HG03460 (cell line): ENCODE measurements around the gene OTUD5.

Experiments
- ATAC-seq: cut with Tn5 transposase; IDR thresholded peaks from one replicate; pipeline ENCODE4 v1.9.1; 2021; ENCODE audit not compliant: unreplicated experiment

Gene OTUD5

DNA sequence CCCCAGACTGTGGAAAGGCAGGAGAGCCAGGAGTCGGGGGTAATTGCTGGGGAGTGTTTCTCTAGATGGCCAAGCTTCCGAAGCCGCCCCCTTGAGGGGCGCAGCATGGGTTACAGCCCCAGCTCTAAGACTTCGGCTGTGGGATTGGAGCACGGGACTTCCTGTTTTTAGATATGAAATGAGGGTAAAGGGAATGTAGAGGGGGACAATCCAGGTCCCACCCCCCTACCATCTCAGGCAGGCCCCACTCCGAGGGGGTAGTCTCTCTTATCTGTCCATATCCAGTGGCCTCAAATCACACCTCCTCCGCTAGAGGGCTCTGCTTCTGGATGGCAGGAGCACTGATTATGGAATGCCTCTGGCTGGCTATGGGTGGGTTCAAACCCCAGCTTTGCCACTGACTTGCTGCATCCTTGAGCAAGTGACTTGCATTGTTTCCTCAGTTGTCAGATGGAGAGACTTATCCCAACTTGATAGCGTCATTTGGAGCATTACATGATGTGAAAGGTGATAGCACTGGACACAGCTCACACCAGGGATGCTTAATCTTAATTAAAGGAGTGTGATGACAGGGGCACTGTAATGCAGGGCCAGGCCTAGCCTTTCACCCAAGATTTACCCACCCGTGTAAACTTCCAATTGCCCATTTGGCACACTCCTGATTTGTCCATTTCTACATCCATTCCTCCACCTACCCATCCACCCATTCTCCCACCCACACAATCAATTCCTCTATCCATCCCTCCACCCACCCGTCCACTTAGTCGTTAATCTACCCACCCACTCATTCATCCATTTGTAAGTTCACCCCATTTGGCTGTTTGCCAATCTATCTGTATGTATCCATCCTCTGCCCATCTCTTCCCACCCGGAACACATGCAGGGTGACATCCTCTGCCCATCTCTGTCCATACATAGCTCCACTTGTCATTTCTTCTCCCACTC, 15.1 kb upstream of the OTUD5 start:
- ATAC-seq = no peak

- ATAC-seq = no peak
Measured at GRCh38 chrX:48971249-48972219, 14.1 kb upstream of the OTUD5 start, which contains the start of gene KCND1. TSS of gene KCND1 (minus strand) at chrX:48971844. CDS start at chrX:48970271, 1,573 bp downstream.

GRCh38 chrX:48969471-48969870, 12.1 kb upstream of the OTUD5 start:
- ATAC-seq = no peak

- ATAC-seq = no peak
Measured at GRCh38 chrX:48968377-48968776, 11.0 kb upstream of the OTUD5 start.

GRCh38 chrX:48966796-48967579, 9.6 kb upstream of the OTUD5 start:
- no peak for ATAC-seq

DNA sequence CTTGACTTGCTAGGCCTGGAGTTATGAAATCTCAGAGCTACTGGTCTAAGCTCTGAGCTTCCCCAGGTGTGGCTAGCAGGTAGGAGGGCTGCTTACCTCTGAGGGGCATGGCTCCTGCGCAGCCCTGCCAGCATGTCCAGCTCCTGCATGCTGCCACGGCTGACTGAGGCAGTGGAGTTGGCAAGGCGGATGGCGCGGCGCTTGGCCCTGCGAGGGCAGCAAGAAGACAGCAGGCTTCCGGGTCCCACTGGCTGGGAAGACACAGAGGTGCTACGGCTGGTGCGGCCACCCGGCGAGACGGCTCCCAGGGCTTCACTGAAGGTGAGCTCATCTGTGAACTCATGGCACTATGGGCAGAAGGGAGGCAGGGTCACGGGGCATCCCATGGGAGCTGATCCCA, 8.6 kb upstream of the OTUD5 start:
- ATAC-seq = no peak

DNA sequence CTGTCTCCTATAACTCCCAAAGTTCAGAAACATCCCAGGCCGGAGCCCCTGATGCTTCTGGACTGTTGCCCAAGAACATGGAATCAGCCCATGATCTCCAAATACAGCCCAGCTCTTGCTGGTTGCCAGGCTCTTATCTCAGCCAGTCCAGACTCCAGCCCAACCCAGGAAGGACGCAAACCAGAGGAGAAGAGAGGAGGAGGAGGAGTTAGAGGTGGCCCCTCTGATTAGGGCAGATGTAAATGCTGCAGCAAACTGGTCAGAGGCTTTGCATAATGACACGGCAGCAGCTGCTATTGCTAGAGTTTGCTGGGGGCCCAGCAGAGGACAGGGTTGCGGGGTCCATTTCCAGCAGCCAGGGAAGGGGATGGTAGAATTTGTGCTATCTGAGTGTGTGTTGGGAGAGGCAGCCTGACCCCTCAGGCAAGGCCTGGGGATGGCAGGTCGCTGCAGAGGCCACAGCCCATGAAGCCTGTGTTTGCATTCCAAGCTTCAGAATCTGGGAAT, 4.2 kb upstream of the OTUD5 start:
- ATAC-seq = no peak

DNA sequence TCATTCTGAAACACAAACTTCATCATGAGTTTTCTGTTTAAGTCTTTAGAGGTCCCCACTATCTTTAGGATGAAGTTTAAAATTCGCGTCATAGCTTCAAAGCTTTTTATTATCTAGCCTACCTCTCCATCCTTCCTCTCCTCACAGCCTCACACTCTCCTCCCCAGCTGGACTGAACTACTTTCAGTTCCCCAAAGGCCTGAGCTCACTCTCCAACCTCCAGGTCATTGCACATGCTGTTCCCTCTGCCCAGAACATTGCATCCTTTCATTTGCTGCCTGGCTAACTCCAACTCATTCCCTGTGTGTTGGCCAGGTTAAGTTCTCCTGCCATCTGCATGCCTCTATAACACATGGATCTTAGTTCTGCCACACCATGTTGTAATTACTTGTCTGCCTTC, 2.9 kb upstream of the OTUD5 start:
- no peak for ATAC-seq

DNA sequence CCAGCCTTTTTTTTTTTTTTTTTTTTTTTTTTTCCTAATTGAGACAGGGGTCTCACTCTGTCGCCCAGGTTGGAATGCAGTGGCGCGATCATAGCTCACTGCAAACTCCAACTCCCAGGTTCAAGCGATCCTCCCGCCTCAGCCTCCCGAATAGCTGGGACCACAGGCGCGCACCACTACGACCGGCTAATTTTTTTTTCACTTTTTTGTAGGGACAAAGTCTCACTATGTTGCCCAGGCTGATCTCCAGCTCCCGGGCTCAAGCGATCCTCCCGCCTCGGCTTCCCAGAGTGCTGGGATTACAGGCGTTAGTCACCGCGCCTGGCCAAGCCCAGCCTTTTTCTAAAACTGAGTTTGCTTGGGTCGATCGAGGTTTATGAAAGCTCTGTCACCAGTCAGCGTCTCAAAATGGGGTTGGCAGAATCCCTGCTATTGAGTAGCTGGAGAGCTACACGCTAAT, 1.3 kb upstream of the OTUD5 start:
- ATAC-seq = no peak

- peak; percentile 82 for ATAC-seq
Measured at GRCh38 chrX:48957827-48958634, 624 bp upstream of the OTUD5 start.

GRCh38 chrX:48956728-48957414, 536 bp downstream of the OTUD5 start:
- no peak for ATAC-seq

DNA sequence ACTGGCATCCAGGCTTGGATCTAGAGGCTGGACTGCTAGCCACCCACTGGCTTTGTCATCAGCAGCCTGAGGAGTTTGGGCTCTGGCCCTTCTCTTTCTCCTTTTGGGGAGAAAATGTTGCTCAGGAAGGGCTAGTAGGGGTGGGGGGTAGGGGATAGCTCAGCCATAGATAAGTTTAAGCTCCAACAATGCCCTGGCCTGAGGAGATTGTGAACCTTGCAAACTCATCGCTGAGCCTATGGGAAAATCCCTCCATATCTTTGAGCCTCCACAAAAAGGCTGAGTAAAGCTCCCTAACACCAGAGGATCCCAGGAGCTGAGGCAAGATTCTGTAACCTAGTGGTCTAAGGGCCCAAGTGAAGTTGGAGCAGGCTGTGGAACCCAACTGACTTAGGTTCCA, 8.8 kb downstream of the OTUD5 start:
- no peak for ATAC-seq

DNA sequence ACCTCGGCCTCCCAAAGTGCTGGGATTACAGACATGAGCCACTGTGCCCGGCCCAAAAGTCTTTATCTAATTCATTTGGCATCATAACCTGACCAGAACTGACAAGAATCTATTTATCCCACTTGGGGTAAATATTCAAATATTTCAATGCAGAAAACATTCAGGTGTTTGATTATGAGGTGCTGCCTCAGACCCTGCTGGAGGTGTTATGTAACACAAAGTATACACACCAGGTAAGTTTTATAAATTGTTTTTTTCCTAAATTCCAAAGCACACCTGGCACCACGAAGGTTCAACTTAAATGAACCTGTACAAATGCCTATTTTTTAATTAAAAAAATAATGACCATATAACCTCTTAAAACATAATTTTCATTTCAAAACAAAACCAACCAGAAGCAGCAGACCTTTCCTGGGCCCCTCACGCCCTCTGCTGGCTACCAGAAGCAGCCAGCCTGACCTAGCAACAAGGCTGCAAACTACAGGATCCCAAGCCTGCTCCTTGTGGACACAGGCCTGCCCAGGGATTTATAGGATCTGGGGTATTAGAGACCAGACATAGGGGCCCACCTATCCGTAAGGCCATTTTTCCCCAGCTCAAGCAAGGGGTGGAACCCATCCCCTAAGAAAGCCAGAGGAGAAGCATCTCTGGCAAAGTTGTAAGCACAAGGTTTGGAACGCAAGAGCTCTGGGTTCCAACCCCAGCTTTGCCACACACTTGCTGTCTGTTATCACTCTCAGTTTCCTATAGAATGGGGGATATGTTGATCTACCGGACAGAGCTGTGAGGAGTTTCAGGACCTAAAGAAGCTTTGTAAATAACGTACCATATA, 11.7 kb downstream of the OTUD5 start:
- no peak for ATAC-seq

DNA sequence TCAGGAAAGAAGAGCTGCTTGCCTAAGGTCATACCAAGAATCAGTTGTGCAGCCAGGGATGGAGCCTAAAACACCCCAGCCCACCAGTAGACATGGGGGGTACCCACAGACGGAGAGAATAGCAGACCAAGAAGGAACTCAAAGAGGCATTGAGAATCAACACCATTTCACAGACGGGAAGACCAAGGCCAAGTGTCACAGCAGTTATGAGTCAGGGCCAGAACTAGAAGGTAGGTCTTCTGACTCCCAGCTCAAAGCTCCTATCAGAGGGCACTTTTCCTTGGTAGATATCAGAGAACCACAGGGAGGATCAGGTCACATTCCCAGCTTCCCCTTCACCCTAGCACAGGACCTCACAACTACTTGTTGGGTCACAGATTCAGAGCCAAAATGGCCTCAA, 14.5 kb downstream of the OTUD5 start:
- ATAC-seq = no peak

- no peak for ATAC-seq
Measured at GRCh38 chrX:48940404-48940955, 16.9 kb downstream of the OTUD5 start.

- ATAC-seq = no peak
Measured at GRCh38 chrX:48939524-48940228, 17.7 kb downstream of the OTUD5 start.

DNA sequence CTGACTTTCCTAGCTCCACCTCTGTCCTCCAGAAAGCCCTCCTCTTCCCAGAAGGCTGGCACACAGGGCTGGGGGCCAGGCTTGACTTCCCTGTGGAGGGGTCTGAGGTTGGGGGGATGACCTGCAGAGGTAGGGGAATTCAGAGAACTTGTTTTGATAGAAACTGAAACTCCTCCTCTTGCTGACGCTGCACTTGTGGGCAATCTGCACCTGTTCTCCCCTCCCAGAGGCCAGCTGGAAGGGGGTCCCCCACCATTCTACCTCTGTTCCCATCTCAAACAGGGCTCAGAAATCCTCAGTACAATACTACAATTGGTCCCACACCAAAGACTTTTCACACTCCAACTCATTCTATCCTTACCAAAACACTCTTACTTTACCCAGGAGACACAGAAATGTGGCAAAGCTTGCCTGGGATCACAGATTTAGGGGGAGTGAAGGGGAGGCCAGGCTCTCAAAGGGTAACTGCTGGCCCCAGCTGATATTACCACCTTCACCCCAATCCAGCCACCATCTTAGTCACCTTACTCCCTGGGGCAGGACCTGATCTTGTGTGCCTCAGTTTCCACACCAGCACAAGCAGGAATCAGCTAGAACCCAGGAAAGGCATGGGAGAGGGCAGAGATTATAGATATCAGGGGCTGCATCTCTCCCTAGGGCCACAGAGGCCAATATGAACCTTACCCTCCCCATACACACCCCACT, 18.5 kb downstream of the OTUD5 start:
- peak; percentile 45 for ATAC-seq
